Sigmoid colon (tissue), 4 donors: ENCODE data around the gene CDH22.

ENCODE experiments used
- CTCF ChIP-seq, 4 experiments: fragments of 450-650 bp in 3 of 4; fragments of 200-600 bp in 1 of 4; IDR thresholded peaks; one replicate each; pipeline ENCODE4 v1.5.1; 2016 to 2019; ENCODE audit warnings: antibody characterized with exemption in 4 of 4, mild to moderate bottlenecking in 3 of 4, moderate library complexity in 2 of 4
- EP300 ChIP-seq, 4 donors: sonication (generic); formaldehyde crosslinking; IDR thresholded peaks; one replicate each; pipeline ENCODE4 v1.6.1; 2017; ENCODE audit warnings: antibody characterized with exemption in 4 of 4
- POLR2A ChIP-seq, 2 donors: fragments of 450-650 bp; IDR thresholded peaks; one replicate each; pipeline ENCODE4 v1.6.1; 2016; ENCODE audit warnings: antibody characterized with exemption in 2 of 2, mild to moderate bottlenecking in 2 of 2, moderate library complexity in 2 of 2
- POLR2AphosphoS5 ChIP-seq, 4 donors: sonication (generic); formaldehyde crosslinking; IDR thresholded peaks; one replicate each; pipeline ENCODE4 v1.6.1; 2017; ENCODE audit warnings: antibody characterized with exemption in 4 of 4

GRCh38 chr20:46142124-46142523, 166.2 kb downstream of the CDH22 start:
- TF ChIP-seq CTCF (IDR thresholded peaks at IDR 0.05) = no peak
- no peak for TF ChIP-seq POLR2AphosphoS5 (IDR thresholded peaks at IDR 0.05)
- TF ChIP-seq EP300 (IDR thresholded peaks at IDR 0.05) = no peak
- no peak for TF ChIP-seq POLR2A (IDR thresholded peaks at IDR 0.05)
